Tibial artery (tissue), 4 donors: Measurements from ENCODE around the gene SLC2A4.

Experiments used
- DNase-seq, 2 donors: peaks; one replicate each; pipeline ENCODE4 v3.0.0-alpha.2; 2019
- H3K27ac ChIP-seq, 2 donors: fragments of 200-600 bp; sonication (generic) in 1 of 2; 1 replicate in 1 of 2; 2 replicates in 1 of 2; pipeline ENCODE4 v1.5.1; 2018 to 2019; ENCODE audit warnings: mild to moderate bottlenecking in 1 of 2
- H3K27me3 ChIP-seq, 2 donors: fragments of 200-600 bp; sonication (generic) in 1 of 2; one replicate each; pipeline versions ENCODE4 v1.5.1 to v1.6.0; 2016 to 2019
- H3K36me3 ChIP-seq, 3 donors: fragments of 200-600 bp; sonication (generic) in 2 of 3; one replicate each; pipeline ENCODE4 v1.5.1; 2016 to 2019; ENCODE audit warnings: mild to moderate bottlenecking in 2 of 3
- H3K4me1 ChIP-seq, 4 donors: fragments of 200-600 bp; sonication (generic) in 2 of 4; 1 replicate in 3 of 4; 2 replicates in 1 of 4; pipeline ENCODE4 v1.5.1; 2016 to 2019
- H3K4me3 ChIP-seq, 2 donors: fragments of 200-600 bp; sonication (generic) in 1 of 2; 1 replicate in 1 of 2; 2 replicates in 1 of 2; pipeline ENCODE4 v1.5.1; 2018 to 2019; ENCODE audit warnings: mild to moderate bottlenecking in 2 of 2
- H3K9me3 ChIP-seq, 3 donors: fragments of 200-600 bp; sonication (generic) in 1 of 3; one replicate each; pipeline ENCODE4 v1.5.1; 2016 to 2019
- CTCF ChIP-seq, 2 experiments: fragments of 200-600 bp in 1 of 2; fragments of 450-650 bp in 1 of 2; IDR thresholded peaks; one replicate each; pipeline ENCODE4 v1.5.1; 2017 to 2019; ENCODE audit warnings: antibody characterized with exemption in 2 of 2, mild to moderate bottlenecking in 1 of 2, moderate library complexity in 1 of 2
- intact Hi-C: fragments of 100-400 bp; cut with DNase I; formaldehyde crosslinking; loops from one replicate; pipeline ENCODE4 v1.15.0; 2023; ENCODE audit warnings: low total_unique reads

The SLC2A4 gene

GRCh38 chr17:7253082-7253481 lies 28.4 kb upstream of the SLC2A4 start:
- Histone ChIP-seq H3K36me3 (peaks cover 24 to 39% (median 37%) of the 10 kb centered on the region in 3 donors), H3K4me1 (peaks cover 0 to 40% (median 32%) of the 10 kb centered on the region in 4 donors), H3K4me3 (peak overlapping the region; percentile 94 to 98), H3K27me3 (no peaks in the 10 kb centered on the region), H3K27ac (peak overlapping the region; percentile 96 to 100), H3K9me3 (no peaks in the 10 kb centered on the region)
- intact Hi-C loops = loop anchor here (10.0 kb wide), 2 partner anchors 92 to 312 kb away; partner anchors contain the start of gene SENP3
- DNase-seq = no peak
- TF ChIP-seq CTCF (IDR thresholded peaks at IDR 0.05) = no peak

GRCh38 chr17:7254511-7254910 lies 27.0 kb upstream of the SLC2A4 start:
- intact Hi-C loops = loop anchor here (10.0 kb wide), 2 partner anchors 90 to 310 kb away; partner anchors contain the start of gene SENP3
- Histone ChIP-seq H3K9me3 (no peaks in the 10 kb centered on the region), H3K27me3 (no peaks in the 10 kb centered on the region), H3K27ac (no peak overlapping the region), H3K4me1 (peaks cover 0 to 35% (median 21%) of the 10 kb centered on the region in 4 donors), H3K36me3 (peaks cover 30 to 54% (median 51%) of the 10 kb centered on the region in 3 donors), H3K4me3 (no peak overlapping the region)
- no peak for TF ChIP-seq CTCF (IDR thresholded peaks at IDR 0.05)
- no peak for DNase-seq

- intact Hi-C loops = loop anchor here (10.0 kb wide), 2 partner anchors 88 to 308 kb away; partner anchors contain the start of gene SENP3
- no peak for TF ChIP-seq CTCF (IDR thresholded peaks at IDR 0.05)
- no peak for DNase-seq
- Histone ChIP-seq H3K27ac (no peak overlapping the region), H3K27me3 (peaks cover 0 to 18% of the 10 kb centered on the region in 2 donors), H3K4me1 (peaks cover 0 to 35% (median 21%) of the 10 kb centered on the region in 4 donors), H3K4me3 (no peak overlapping the region), H3K36me3 (peaks cover 30 to 62% (median 55%) of the 10 kb centered on the region in 3 donors), H3K9me3 (no peaks in the 10 kb centered on the region)
Measured at GRCh38 chr17:7256766-7257456, 24.6 kb upstream of the SLC2A4 start.

- intact Hi-C loops = loop anchor here (10.0 kb wide), 2 partner anchors 86 to 306 kb away; partner anchors contain the start of gene SENP3
- Histone ChIP-seq H3K4me3 (no peak overlapping the region), H3K36me3 (peaks cover 30 to 62% (median 55%) of the 10 kb centered on the region in 3 donors), H3K27me3 (peaks cover 6 to 39% of the 10 kb centered on the region in 2 donors), H3K27ac (no peak overlapping the region), H3K4me1 (peaks cover 0 to 38% (median 21%) of the 10 kb centered on the region in 4 donors), H3K9me3 (no peaks in the 10 kb centered on the region)
- no peak for DNase-seq
- TF ChIP-seq CTCF (IDR thresholded peaks at IDR 0.05) = no peak
Measured at GRCh38 chr17:7258731-7259554, 22.6 kb upstream of the SLC2A4 start.

GRCh38 chr17:7259555-7259889 lies 22.0 kb upstream of the SLC2A4 start:
- TF ChIP-seq CTCF (IDR thresholded peaks at IDR 0.05) = no peak
- no peak overlapping the region for H3K27ac ChIP-seq

More at GRCh38 chr17:7259555-7259889, 22.0 kb upstream of the SLC2A4 start:
- peaks cover 30 to 58% (median 51%) of the 10 kb centered on the region in 3 donors for H3K36me3 ChIP-seq
- no peak for DNase-seq
- intact Hi-C loops = loop anchor here (10.0 kb wide), 2 partner anchors 85 to 305 kb away; partner anchors contain the start of gene SENP3
- peaks cover 0 to 38% (median 21%) of the 10 kb centered on the region in 4 donors for H3K4me1 ChIP-seq
- H3K4me3 ChIP-seq = no peak overlapping the region
- peaks cover 6 to 44% of the 10 kb centered on the region in 2 donors for H3K27me3 ChIP-seq
- H3K9me3 ChIP-seq = no peaks in the 10 kb centered on the region
